ENCODE measurements around the gene PRRC2C. TPM values are rescaled to one million over a fixed set of nuclear protein-coding genes. Genes with fewer than 3 reads are reported as not detected.

The PRRC2C gene
- total and polyA plus RNA-seq, 2 donors (not counting 1 experiment from before 2014, with no cell fraction given), result 48.5 to 50.4 TPM

GRCh38 chr1:171640225-171640624 lies 154.9 kb downstream of the PRRC2C start:
- Histone ChIP-seq H3K9me3 (ENCODE audit: control insufficient read depth, insufficient read depth, low read depth, low read length) (no peaks in the 10 kb centered on the region), H3K27me3 (ENCODE audit: control insufficient read depth, insufficient read depth, low read length) (no peaks in the 10 kb centered on the region), H3K36me3 (ENCODE audit: control insufficient read depth, insufficient read depth, low read length) (no peaks in the 10 kb centered on the region), H3K79me2 (ENCODE audit: control insufficient read depth, insufficient read depth, low read length) (no peaks in the 10 kb centered on the region), H3K4me3 (replicated peaks in 1 of 4; ENCODE audit: control extremely low read depth in 1 of 4, insufficient read depth in 1 of 4, low read depth in 3 of 4, low read length in 4 of 4) (no peak overlapping the region), H4K20me1 (ENCODE audit: control insufficient read depth, extremely low read depth, insufficient read depth, low read length) (no peaks in the 10 kb centered on the region), H3K27ac (ENCODE audit: insufficient read depth, low read length) (no peak overlapping the region), H3K4me2 (ENCODE audit: extremely low read depth, insufficient read depth, low read length) (no peak overlapping the region), H2AFZ (ENCODE audit: low read length) (no peak overlapping the region), H3K9ac (ENCODE audit: insufficient read depth, low read length) (no peak overlapping the region), H3K4me1 (ENCODE audit: control insufficient read depth, extremely low read depth, insufficient read depth, low read length) (peaks cover 1% of the 10 kb centered on the region)
- no peak for TF ChIP-seq CTCF (conservative IDR thresholded peaks at IDR 0.05 in 1 of 2, IDR thresholded peaks at IDR 0.05 in 1 of 2; ENCODE audit: low read depth in 1 of 2, low read length in 2 of 2)
- no peak for TF ChIP-seq EZH2 (IDR thresholded peaks at IDR 0.05; ENCODE audit: low read length, missing control alignments)
- DNase-seq (ENCODE audit: low read depth in 2 of 2), result no peak

GRCh38 chr1:171641076-171641864 lies 155.9 kb downstream of the PRRC2C start:
- Histone ChIP-seq H3K9me3 (ENCODE audit: control insufficient read depth, insufficient read depth, low read depth, low read length) (no peaks in the 10 kb centered on the region), H2AFZ (ENCODE audit: low read length) (no peak overlapping the region), H4K20me1 (ENCODE audit: control insufficient read depth, extremely low read depth, insufficient read depth, low read length) (no peaks in the 10 kb centered on the region), H3K36me3 (ENCODE audit: control insufficient read depth, insufficient read depth, low read length) (no peaks in the 10 kb centered on the region), H3K4me2 (ENCODE audit: extremely low read depth, insufficient read depth, low read length) (no peak overlapping the region), H3K79me2 (ENCODE audit: control insufficient read depth, insufficient read depth, low read length) (no peaks in the 10 kb centered on the region), H3K27ac (ENCODE audit: insufficient read depth, low read length) (no peak overlapping the region), H3K4me3 (replicated peaks in 1 of 4; ENCODE audit: control extremely low read depth in 1 of 4, insufficient read depth in 1 of 4, low read depth in 3 of 4, low read length in 4 of 4) (no peak overlapping the region), H3K4me1 (ENCODE audit: control insufficient read depth, extremely low read depth, insufficient read depth, low read length) (peaks cover 10% of the 10 kb centered on the region), H3K9ac (ENCODE audit: insufficient read depth, low read length) (no peak overlapping the region), H3K27me3 (ENCODE audit: control insufficient read depth, insufficient read depth, low read length) (no peaks in the 10 kb centered on the region)
- DNase-seq (ENCODE audit: low read depth in 2 of 2), result no peak
- no peak for TF ChIP-seq EZH2 (IDR thresholded peaks at IDR 0.05; ENCODE audit: low read length, missing control alignments)
- no peak for TF ChIP-seq CTCF (conservative IDR thresholded peaks at IDR 0.05 in 1 of 2, IDR thresholded peaks at IDR 0.05 in 1 of 2; ENCODE audit: low read depth in 1 of 2, low read length in 2 of 2)

DNA sequence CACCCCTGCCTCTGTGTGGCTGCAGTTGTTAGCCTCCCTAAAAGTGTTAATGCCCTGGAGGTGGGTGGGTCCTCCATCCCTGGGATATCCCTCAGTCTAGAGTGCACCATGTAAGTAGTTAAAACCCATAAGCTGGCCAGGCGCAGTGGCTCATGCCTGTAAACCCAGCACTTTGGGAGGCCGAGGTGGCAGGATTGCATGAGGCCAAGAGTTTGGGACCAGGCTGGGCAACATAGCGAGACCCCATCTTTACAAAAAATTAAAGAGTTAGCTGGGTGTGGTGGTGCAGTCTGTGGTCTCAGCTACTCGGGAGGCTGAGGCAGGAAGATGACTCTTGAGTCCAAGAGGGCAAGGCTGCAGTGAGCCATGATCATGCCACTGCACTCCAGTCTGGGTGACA lies 156.9 kb downstream of the PRRC2C start:
- Histone ChIP-seq H3K36me3 (ENCODE audit: control insufficient read depth, insufficient read depth, low read length) (no peaks in the 10 kb centered on the region), H3K79me2 (ENCODE audit: control insufficient read depth, insufficient read depth, low read length) (no peaks in the 10 kb centered on the region), H3K27me3 (ENCODE audit: control insufficient read depth, insufficient read depth, low read length) (no peaks in the 10 kb centered on the region), H3K4me3 (replicated peaks in 1 of 4; ENCODE audit: control extremely low read depth in 1 of 4, insufficient read depth in 1 of 4, low read depth in 3 of 4, low read length in 4 of 4) (no peak overlapping the region), H2AFZ (ENCODE audit: low read length) (no peak overlapping the region), H3K9me3 (ENCODE audit: control insufficient read depth, insufficient read depth, low read depth, low read length) (no peaks in the 10 kb centered on the region), H4K20me1 (ENCODE audit: control insufficient read depth, extremely low read depth, insufficient read depth, low read length) (no peaks in the 10 kb centered on the region), H3K27ac (ENCODE audit: insufficient read depth, low read length) (no peak overlapping the region), H3K4me1 (ENCODE audit: control insufficient read depth, extremely low read depth, insufficient read depth, low read length) (peaks cover 10% of the 10 kb centered on the region), H3K4me2 (ENCODE audit: extremely low read depth, insufficient read depth, low read length) (no peak overlapping the region), H3K9ac (ENCODE audit: insufficient read depth, low read length) (no peak overlapping the region)
- no peak for TF ChIP-seq EZH2 (IDR thresholded peaks at IDR 0.05; ENCODE audit: low read length, missing control alignments)
- TF ChIP-seq CTCF (conservative IDR thresholded peaks at IDR 0.05 in 1 of 2, IDR thresholded peaks at IDR 0.05 in 1 of 2; ENCODE audit: low read depth in 1 of 2, low read length in 2 of 2), result no peak
- DNase-seq (ENCODE audit: low read depth in 2 of 2), result no peak

Other genes starting within 250 kb of the PRRC2C start
- 0.77 TPM in 1 of 2 replicates, not detected in the other for gene FMO1, start 237.0 kb upstream of the PRRC2C start, total RNA-seq
- 0.22 TPM in 1 of 2 replicates, not detected in the other for gene FMO1, start 237.0 kb upstream of the PRRC2C start, polyA plus RNA-seq
- gene FMO4, start 171.3 kb upstream of the PRRC2C start, total RNA-seq, result 4.6 and 7.3 TPM in 2 replicates
- 1.5 and 5.5 TPM in 2 replicates for gene FMO4, start 171.3 kb upstream of the PRRC2C start, polyA plus RNA-seq
- gene MYOCOS, start 136.7 kb downstream of the PRRC2C start, total RNA-seq, result not detected in 2 replicates
- gene MYOCOS, start 136.7 kb downstream of the PRRC2C start, polyA plus RNA-seq, result not detected in 2 replicates
- 1.2 and 2.1 TPM in 2 replicates for gene MYOC, start 167.2 kb downstream of the PRRC2C start, total RNA-seq
- gene MYOC, start 167.2 kb downstream of the PRRC2C start, polyA plus RNA-seq, result 1.1 and 2.0 TPM in 2 replicates

Measured in fibroblast of lung (primary cell).